ENCODE measurements around the gene ADSS1.

Gene ADSS1

GRCh38 chr14:104769324-104770071 lies 45.5 kb downstream of the ADSS1 start:
- Mint-ChIP-seq H3K4me1 (peaks cover 25% of the 10 kb centered on the region), H3K9me3 (peaks cover 24% of the 10 kb centered on the region), H3K27me3 (ENCODE audit: low read depth, poor library complexity) (no peaks in the 10 kb centered on the region), H3K36me3 (ENCODE audit: low read depth) (peaks cover 61% of the 10 kb centered on the region), H3K27ac (no peak overlapping the region), H3K4me3 (no peak overlapping the region)
- DNase-seq = no peak
- TF ChIP-seq, protein P1, sequence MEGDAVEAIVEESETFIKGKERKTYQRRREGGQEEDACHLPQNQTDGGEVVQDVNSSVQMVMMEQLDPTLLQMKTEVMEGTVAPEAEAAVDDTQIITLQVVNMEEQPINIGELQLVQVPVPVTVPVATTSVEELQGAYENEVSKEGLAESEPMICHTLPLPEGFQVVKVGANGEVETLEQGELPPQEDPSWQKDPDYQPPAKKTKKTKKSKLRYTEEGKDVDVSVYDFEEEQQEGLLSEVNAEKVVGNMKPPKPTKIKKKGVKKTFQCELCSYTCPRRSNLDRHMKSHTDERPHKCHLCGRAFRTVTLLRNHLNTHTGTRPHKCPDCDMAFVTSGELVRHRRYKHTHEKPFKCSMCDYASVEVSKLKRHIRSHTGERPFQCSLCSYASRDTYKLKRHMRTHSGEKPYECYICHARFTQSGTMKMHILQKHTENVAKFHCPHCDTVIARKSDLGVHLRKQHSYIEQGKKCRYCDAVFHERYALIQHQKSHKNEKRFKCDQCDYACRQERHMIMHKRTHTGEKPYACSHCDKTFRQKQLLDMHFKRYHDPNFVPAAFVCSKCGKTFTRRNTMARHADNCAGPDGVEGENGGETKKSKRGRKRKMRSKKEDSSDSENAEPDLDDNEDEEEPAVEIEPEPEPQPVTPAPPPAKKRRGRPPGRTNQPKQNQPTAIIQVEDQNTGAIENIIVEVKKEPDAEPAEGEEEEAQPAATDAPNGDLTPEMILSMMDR (IDR thresholded peaks at IDR 0.05) = no peak

DNA sequence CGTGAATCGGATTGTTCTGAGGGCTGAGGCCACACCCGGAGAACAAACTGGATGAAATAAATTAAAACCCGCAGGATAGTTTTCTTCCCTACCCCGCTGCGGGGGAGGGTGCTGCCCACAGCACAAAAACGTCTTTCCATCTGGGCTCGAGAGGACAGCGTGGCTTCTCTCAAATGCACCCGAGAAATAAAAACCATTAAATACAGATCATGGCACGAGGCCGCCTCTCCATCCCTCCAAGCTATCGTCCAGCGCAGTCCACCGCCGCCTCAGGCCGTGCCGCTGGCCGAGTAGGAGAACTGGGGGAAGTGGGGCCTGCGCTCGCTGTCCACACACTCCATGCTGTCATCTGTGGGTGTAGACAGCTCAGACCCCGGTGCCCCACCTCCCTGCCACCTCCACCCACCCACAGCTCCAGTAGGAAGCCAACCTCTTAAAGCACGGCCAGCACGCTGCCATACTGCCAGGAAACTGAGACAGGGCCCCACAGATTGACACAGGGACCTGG lies 46.1 kb downstream of the ADSS1 start:
- H3K4me1 Mint-ChIP-seq = peaks cover 25% of the 10 kb centered on the region
- DNase-seq = no peak
- H3K27ac Mint-ChIP-seq = no peak overlapping the region
- peaks cover 59% of the 10 kb centered on the region for H3K36me3 Mint-ChIP-seq (ENCODE audit: low read depth)
- peaks cover 23% of the 10 kb centered on the region for H3K9me3 Mint-ChIP-seq
- TF ChIP-seq, protein P1 (IDR thresholded peaks at IDR 0.05) = no peak
- no peak overlapping the region for H3K4me3 Mint-ChIP-seq
- no peaks in the 10 kb centered on the region for H3K27me3 Mint-ChIP-seq (ENCODE audit: low read depth, poor library complexity)

DNA sequence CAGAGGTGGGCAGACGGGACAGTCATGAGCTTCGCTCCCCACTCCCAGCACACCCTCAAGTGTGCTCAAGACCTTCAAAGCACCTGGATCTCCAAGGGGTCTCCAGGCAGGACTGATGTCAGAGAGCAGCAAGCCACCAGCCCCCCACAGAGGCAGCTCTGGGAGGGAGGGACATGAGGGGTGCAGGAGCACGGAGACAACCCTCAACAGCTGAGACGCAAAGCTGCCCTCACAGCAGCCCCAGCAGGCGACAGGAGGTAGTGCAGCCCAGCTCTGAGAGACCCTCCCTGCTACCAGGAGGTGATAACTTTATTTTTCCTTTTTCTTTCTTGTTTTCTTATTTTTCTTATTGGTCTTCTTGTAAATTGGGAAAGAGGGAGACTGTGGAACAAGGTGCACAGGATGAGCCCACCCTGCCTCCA lies 46.8 kb downstream of the ADSS1 start:
- Mint-ChIP-seq H3K36me3 (ENCODE audit: low read depth) (peaks cover 52% of the 10 kb centered on the region), H3K27ac (no peak overlapping the region), H3K4me3 (no peak overlapping the region), H3K9me3 (peaks cover 16% of the 10 kb centered on the region), H3K4me1 (peaks cover 25% of the 10 kb centered on the region), H3K27me3 (ENCODE audit: low read depth, poor library complexity) (no peaks in the 10 kb centered on the region)
- no peak for DNase-seq
- TF ChIP-seq, protein P1 (IDR thresholded peaks at IDR 0.05) = peak; percentile 39

GRCh38 chr14:104771374-104771773 lies 47.3 kb downstream of the ADSS1 start:
- Mint-ChIP-seq H3K27ac (no peak overlapping the region), H3K4me1 (peaks cover 25% of the 10 kb centered on the region), H3K4me3 (no peak overlapping the region), H3K27me3 (ENCODE audit: low read depth, poor library complexity) (no peaks in the 10 kb centered on the region), H3K9me3 (peaks cover 11% of the 10 kb centered on the region), H3K36me3 (ENCODE audit: low read depth) (peaks cover 47% of the 10 kb centered on the region)
- no peak for DNase-seq
- TF ChIP-seq, protein P1 (IDR thresholded peaks at IDR 0.05) = no peak

DNA sequence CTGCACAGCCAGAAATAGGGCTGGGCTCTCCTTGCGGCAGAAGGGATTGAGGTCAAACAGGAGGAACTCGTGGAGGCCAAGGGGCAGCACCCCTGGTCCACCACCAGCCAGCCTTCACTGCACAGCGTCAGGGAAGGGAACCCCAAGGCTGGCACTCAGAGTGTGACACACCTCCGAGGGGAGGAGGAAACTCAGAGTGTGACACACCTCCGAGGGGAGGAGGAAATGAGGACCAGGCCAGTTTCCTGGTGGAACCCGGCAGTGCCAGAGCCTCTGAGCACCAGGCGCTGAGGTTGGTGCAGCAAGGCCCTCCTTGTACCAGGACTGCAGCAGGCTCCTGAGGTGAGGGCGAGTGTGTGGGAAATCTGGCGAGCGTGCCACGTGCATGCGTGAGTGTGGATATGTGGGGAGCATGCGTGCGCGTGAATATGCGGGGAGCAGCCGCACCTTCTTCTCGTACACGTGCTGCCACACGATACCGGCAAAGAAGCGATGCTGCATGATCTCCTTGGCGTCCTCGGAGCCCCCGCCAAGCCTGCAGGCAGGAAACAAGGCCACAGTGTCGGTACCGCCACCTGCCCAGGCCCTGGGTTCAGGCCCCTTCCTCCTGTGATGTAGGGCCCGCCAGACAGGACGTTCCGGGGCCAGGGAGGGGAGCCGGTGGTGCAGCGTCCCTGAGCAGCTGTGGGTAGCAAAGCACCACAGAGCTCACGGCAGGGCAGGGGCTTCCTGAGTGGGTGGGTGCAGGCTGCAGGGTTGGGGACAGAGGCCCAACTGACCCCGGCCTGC lies 48.1 kb downstream of the ADSS1 start:
- peaks cover 39% of the 10 kb centered on the region for H3K36me3 Mint-ChIP-seq (ENCODE audit: low read depth)
- H3K4me3 Mint-ChIP-seq = no peak overlapping the region
- TF ChIP-seq, protein P1 (IDR thresholded peaks at IDR 0.05) = no peak
- H3K4me1 Mint-ChIP-seq = peaks cover 18% of the 10 kb centered on the region
- peaks cover 6% of the 10 kb centered on the region for H3K9me3 Mint-ChIP-seq
- DNase-seq = no peak
- H3K27ac Mint-ChIP-seq = no peak overlapping the region
- no peaks in the 10 kb centered on the region for H3K27me3 Mint-ChIP-seq (ENCODE audit: low read depth, poor library complexity)

Data from nephron progenitor cell (in vitro differentiated cells).